Loucy (cell line): ENCODE measurements around the gene BPIFA1.

Source experiments
- H2AFZ ChIP-seq: fragments of 200-600 bp; sonication (generic); 2 replicates; pipeline ENCODE4 v1.6.0; 2016; ENCODE audit warnings: antibody characterized with exemption, mild to moderate bottlenecking, low read length, moderate library complexity
- H3F3A ChIP-seq: fragments of 200-600 bp; 2 replicates; pipeline ENCODE4 v1.6.0; 2016; ENCODE audit warnings: antibody characterized with exemption, low read depth, mild to moderate bottlenecking
- H3K27me3 ChIP-seq: fragments of 200-600 bp; sonication (generic); 2 replicates; pipeline ENCODE4 v1.6.1; 2014; ENCODE audit warnings: low read length, mild to moderate bottlenecking; ENCODE audit not compliant: insufficient read depth, poor library complexity, severe bottlenecking
- H3K36me3 ChIP-seq: fragments of 200-600 bp; sonication (generic); 2 replicates; pipeline ENCODE4 v1.6.1; 2016; ENCODE audit warnings: low read length; ENCODE audit not compliant: insufficient read depth
- H3K4me1 ChIP-seq: fragments of 200-600 bp; sonication (generic); 2 replicates; pipeline ENCODE4 v1.5.1; 2014; ENCODE audit warnings: low read length, mild to moderate bottlenecking; ENCODE audit not compliant: insufficient read depth, poor library complexity, severe bottlenecking
- H3K4me2 ChIP-seq: fragments of 200-600 bp; sonication (generic); 2 replicates; pipeline ENCODE4 v1.6.0; 2014; ENCODE audit warnings: antibody characterized with exemption, low read length, low read depth, mild to moderate bottlenecking; ENCODE audit not compliant: poor library complexity, severe bottlenecking
- H3K4me3 ChIP-seq: fragments of 200-600 bp; sonication (generic); 2 replicates; pipeline ENCODE4 v1.5.1; 2014; ENCODE audit warnings: low read length, mild to moderate bottlenecking, mixed read lengths; ENCODE audit not compliant: poor library complexity, severe bottlenecking
- H3K79me2 ChIP-seq: fragments of 200-600 bp; sonication (generic); 2 replicates; pipeline ENCODE4 v1.6.1; 2014; ENCODE audit warnings: low read length; ENCODE audit not compliant: insufficient read depth
- H3K9ac ChIP-seq: fragments of 200-600 bp; sonication (generic); 2 replicates; pipeline ENCODE4 v1.6.0; 2014; ENCODE audit warnings: mild to moderate bottlenecking, low read depth, low read length, moderate library complexity; ENCODE audit not compliant: poor library complexity, severe bottlenecking
- H3K9me2 ChIP-seq: fragments of 200-600 bp; sonication (generic); replicated peaks from 2 replicates; pipeline ENCODE4 v1.6.1; 2016; ENCODE audit warnings: low read depth, low read length, mixed read lengths
- H3K9me3 ChIP-seq: fragments of 200-600 bp; sonication (generic); 2 replicates; pipeline ENCODE4 v1.6.1; 2014; ENCODE audit warnings: mild to moderate bottlenecking, antibody characterized with exemption, low read length, low read depth; ENCODE audit not compliant: insufficient read depth
- H4K20me1 ChIP-seq: fragments of 200-600 bp; sonication (generic); 2 replicates; pipeline ENCODE4 v1.6.0; 2014; ENCODE audit warnings: antibody characterized with exemption, low read length, mild to moderate bottlenecking; ENCODE audit not compliant: insufficient read depth, poor library complexity, severe bottlenecking
- CTCF ChIP-seq: fragments of 200-600 bp; sonication (generic); conservative IDR thresholded peaks from 2 replicates; pipeline ENCODE4 v1.5.1; 2014; ENCODE audit warnings: mild to moderate bottlenecking, antibody characterized with exemption, low read length
- EZH2phosphoT487 ChIP-seq: fragments of 200-600 bp; IDR thresholded peaks from 2 replicates; pipeline ENCODE4 v1.6.1; 2018; ENCODE audit warnings: antibody characterized with exemption, mild to moderate bottlenecking, moderate library complexity, borderline replicate concordance

BPIFA1 gene

GRCh38 chr20:33284937-33285336 is 49.1 kb downstream of the BPIFA1 start:
- H3K4me1 ChIP-seq: no peaks in the 10 kb centered on the region
- no peaks in the 10 kb centered on the region for H3K9me3 ChIP-seq
- no peaks in the 10 kb centered on the region for H3K36me3 ChIP-seq
- no peak overlapping the region for H2AFZ ChIP-seq
- H3K4me3 ChIP-seq: no peak overlapping the region
- no peak overlapping the region for H3K4me2 ChIP-seq
- no peaks in the 10 kb centered on the region for H3K79me2 ChIP-seq
- no peaks in the 10 kb centered on the region for H3F3A ChIP-seq
- no peaks in the 10 kb centered on the region for H3K9me2 ChIP-seq
- no peaks in the 10 kb centered on the region for H4K20me1 ChIP-seq
- no peak overlapping the region for H3K9ac ChIP-seq
- TF ChIP-seq EZH2phosphoT487 (no peak), CTCF (no peak)
- no peaks in the 10 kb centered on the region for H3K27me3 ChIP-seq

GRCh38 chr20:33285861-33286495 is 50.2 kb downstream of the BPIFA1 start:
- Histone ChIP-seq H3K4me1 (no peaks in the 10 kb centered on the region), H3K9me2 (no peaks in the 10 kb centered on the region), H3F3A (no peaks in the 10 kb centered on the region), H3K9ac (no peak overlapping the region), H3K4me3 (no peak overlapping the region), H3K27me3 (no peaks in the 10 kb centered on the region), H2AFZ (no peak overlapping the region), H3K79me2 (no peaks in the 10 kb centered on the region), H4K20me1 (no peaks in the 10 kb centered on the region), H3K36me3 (no peaks in the 10 kb centered on the region), H3K4me2 (no peak overlapping the region), H3K9me3 (no peaks in the 10 kb centered on the region)
- TF ChIP-seq EZH2phosphoT487 (no peak), CTCF (no peak)

- H3K4me3 ChIP-seq: no peak overlapping the region
- H2AFZ ChIP-seq: no peak overlapping the region
- H3K9ac ChIP-seq: no peak overlapping the region
- H3K9me3 ChIP-seq: no peaks in the 10 kb centered on the region
- H3K4me1 ChIP-seq: no peaks in the 10 kb centered on the region
- no peaks in the 10 kb centered on the region for H3F3A ChIP-seq
- H3K4me2 ChIP-seq: no peak overlapping the region
- no peaks in the 10 kb centered on the region for H3K9me2 ChIP-seq
- H4K20me1 ChIP-seq: no peaks in the 10 kb centered on the region
- TF ChIP-seq EZH2phosphoT487: no peak
- TF ChIP-seq CTCF: no peak
- H3K36me3 ChIP-seq: no peaks in the 10 kb centered on the region
- no peaks in the 10 kb centered on the region for H3K27me3 ChIP-seq
- no peaks in the 10 kb centered on the region for H3K79me2 ChIP-seq
Observed at GRCh38 chr20:33287884-33288283, 52.1 kb downstream of the BPIFA1 start.
